Stimulated activated CD8-positive, alpha-beta memory T cell treated with anti-CD3 and anti-CD28 coated beads, Interleukin-15, amount 100 ng/mL, for 4 hours (primary cell): ENCODE data around the gene ZFP36L2.

ENCODE experiments used
- DNase-seq, 2 donors: peaks; one replicate each; pipeline ENCODE4 v3.0.0-alpha.2; 2020; ENCODE audit warnings: low read depth in 2 of 2

ZFP36L2 gene

GRCh38 chr2:43223521-43224001 lies 2.8 kb downstream of the ZFP36L2 start:
- no peak for DNase-seq

GRCh38 chr2:43222475-43223309 lies 3.7 kb downstream of the ZFP36L2 start:
- no peak for DNase-seq

- no peak for DNase-seq
Observed at GRCh38 chr2:43221763-43222474, 4.5 kb downstream of the ZFP36L2 start.

GRCh38 chr2:43221124-43221762 lies 5.2 kb downstream of the ZFP36L2 start:
- DNase-seq: no peak

- DNase-seq: no peak
Observed at GRCh38 chr2:43220760-43221123, 5.7 kb downstream of the ZFP36L2 start.

- DNase-seq: no peak
Observed at GRCh38 chr2:43220229-43220751, 6.1 kb downstream of the ZFP36L2 start.

- peak; percentile 47 to 48 for DNase-seq
Observed at GRCh38 chr2:43219383-43220228, 6.8 kb downstream of the ZFP36L2 start.

- DNase-seq: peak; percentile 60 to 72
Observed at GRCh38 chr2:43218702-43219382, 7.6 kb downstream of the ZFP36L2 start.

GRCh38 chr2:43218155-43218701 lies 8.2 kb downstream of the ZFP36L2 start:
- no peak for DNase-seq

- no peak for DNase-seq
Observed at GRCh38 chr2:43217228-43218154, 8.9 kb downstream of the ZFP36L2 start.

GRCh38 chr2:43216629-43217028 lies 9.8 kb downstream of the ZFP36L2 start:
- no peak for DNase-seq

GRCh38 chr2:43215673-43216255 lies 10.6 kb downstream of the ZFP36L2 start:
- DNase-seq: no peak

- DNase-seq: no peak
Observed at GRCh38 chr2:43214253-43214652, 12.2 kb downstream of the ZFP36L2 start.

- no peak for DNase-seq
Observed at GRCh38 chr2:43212931-43213330, 13.5 kb downstream of the ZFP36L2 start.

- DNase-seq: no peak
Observed at GRCh38 chr2:43212216-43212835, 14.1 kb downstream of the ZFP36L2 start.

- no peak for DNase-seq
Observed at GRCh38 chr2:43210467-43211303, 15.7 kb downstream of the ZFP36L2 start.

GRCh38 chr2:43210125-43210466 lies 16.3 kb downstream of the ZFP36L2 start:
- DNase-seq: no peak
